GM12865 (cell line): ENCODE data around the gene TBP.

Experiments used
- DNase-seq: peaks from one replicate; pipeline ENCODE4 v3.0.0; 2010; ENCODE audit warnings: low read depth
- H3K4me3 ChIP-seq: 2 replicates; pipeline ENCODE4 v1.5.1; 2011; ENCODE audit warnings: mild to moderate bottlenecking, low read depth, low read length, control low read depth
- TF ChIP-seq, protein P1 (sequence below): IDR thresholded peaks from 2 replicates; pipeline ENCODE4 v1.5.1; 2011; ENCODE audit warnings: low read length, control low read depth, low read depth, inconsistent platforms; ENCODE audit not compliant: insufficient read depth; ENCODE audit errors: missing control alignments

Gene TBP

GRCh38 chr6:170536671-170537070, 17.5 kb upstream of the TBP start:
- H3K4me3 ChIP-seq, result no peak overlapping the region
- no peak for DNase-seq
- TF ChIP-seq, protein P1, sequence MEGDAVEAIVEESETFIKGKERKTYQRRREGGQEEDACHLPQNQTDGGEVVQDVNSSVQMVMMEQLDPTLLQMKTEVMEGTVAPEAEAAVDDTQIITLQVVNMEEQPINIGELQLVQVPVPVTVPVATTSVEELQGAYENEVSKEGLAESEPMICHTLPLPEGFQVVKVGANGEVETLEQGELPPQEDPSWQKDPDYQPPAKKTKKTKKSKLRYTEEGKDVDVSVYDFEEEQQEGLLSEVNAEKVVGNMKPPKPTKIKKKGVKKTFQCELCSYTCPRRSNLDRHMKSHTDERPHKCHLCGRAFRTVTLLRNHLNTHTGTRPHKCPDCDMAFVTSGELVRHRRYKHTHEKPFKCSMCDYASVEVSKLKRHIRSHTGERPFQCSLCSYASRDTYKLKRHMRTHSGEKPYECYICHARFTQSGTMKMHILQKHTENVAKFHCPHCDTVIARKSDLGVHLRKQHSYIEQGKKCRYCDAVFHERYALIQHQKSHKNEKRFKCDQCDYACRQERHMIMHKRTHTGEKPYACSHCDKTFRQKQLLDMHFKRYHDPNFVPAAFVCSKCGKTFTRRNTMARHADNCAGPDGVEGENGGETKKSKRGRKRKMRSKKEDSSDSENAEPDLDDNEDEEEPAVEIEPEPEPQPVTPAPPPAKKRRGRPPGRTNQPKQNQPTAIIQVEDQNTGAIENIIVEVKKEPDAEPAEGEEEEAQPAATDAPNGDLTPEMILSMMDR, result no peak

- TF ChIP-seq, protein P1, result no peak
Measured at GRCh38 chr6:170537329-170537728, 16.8 kb upstream of the TBP start.

GRCh38 chr6:170542031-170542719, 12.0 kb upstream of the TBP start:
- TF ChIP-seq, protein P1, result no peak
- H3K4me3 ChIP-seq, result no peak overlapping the region
- no peak for DNase-seq

More at GRCh38 chr6:170537329-170537728, 16.8 kb upstream of the TBP start:
- no peak overlapping the region for H3K4me3 ChIP-seq
- DNase-seq, result no peak

DNA sequence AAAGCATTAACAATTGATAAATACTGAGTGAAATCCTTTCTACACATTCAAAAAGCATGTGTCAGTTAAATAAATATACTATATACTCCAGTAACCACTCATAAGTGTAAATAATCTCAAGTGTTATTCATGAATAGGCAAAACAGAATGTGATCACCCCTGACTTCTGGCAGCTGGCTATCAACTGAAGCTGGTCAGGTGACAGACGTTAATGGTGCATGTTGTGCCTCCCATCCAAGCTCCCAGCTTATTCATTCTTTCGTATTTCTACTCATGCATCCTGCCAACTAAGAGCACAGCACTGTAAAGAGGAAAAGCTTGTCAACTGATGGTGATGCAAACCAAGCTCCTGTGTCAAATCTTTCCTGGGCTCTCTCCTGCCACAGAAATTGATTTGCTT, 8.8 kb upstream of the TBP start:
- TF ChIP-seq, protein P1, result no peak
- no peak for DNase-seq
- no peak overlapping the region for H3K4me3 ChIP-seq

GRCh38 chr6:170552765-170553533, 1.2 kb upstream of the TBP start, which contains the start of gene PSMB1:
Gene PSMB1, minus strand, starts transcription at chr6:170553307. Its CDS starts 65 bp downstream, at chr6:170553242.
- TF ChIP-seq, protein P1, result no peak
- H3K4me3 ChIP-seq, result peak within 1 kb of the TSS; percentile 90
- DNase-seq, result peak; percentile 92

DNA sequence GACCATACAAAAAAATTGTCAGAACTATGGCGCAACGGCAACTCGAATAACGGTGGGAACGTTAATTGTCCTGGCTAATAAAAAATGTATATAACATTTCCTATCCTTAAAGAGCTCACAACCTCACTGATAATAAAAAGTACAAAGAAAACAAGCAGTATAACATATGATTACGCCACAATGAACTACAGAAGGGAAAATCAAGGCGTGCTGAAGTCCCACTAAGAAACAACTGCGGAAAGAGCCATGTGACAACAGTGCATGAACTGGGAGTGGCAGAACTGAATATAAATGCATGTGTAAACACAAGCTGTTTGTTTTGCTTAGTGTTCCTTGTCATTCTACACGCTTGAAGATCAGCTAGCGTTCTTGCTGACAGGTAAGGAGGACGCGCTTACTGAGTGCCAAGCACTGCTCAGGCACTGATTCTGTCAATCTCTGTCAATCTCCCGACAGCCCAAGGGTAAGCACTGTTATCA, 596 bp upstream of the TBP start:
- DNase-seq, result no peak
- H3K4me3 ChIP-seq, result peak overlapping the region; percentile 80
- TF ChIP-seq, protein P1, result no peak
